Measurements from ENCODE around the gene NOX3.

NOX3 gene

DNA sequence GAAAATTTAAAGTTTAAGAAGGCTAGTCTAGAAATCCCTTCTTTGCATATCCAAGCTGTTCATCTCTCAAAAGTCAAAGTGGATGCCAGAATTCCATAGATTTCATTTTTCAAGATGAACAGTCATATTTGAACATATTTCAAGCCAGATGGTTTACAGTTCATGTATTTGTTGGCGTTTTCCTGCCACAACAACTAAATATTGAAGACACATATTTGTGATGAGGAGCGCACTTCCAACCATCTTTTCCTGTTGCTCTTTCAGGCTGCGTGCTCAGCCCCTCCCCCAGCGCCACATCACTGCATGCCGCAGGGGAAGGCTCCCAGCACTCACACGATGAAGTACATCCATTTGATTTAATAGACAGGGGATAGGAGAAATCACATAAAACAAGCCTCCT is 5.9 kb upstream of the NOX3 start:
- no peak for ATAC-seq

GRCh38 chr6:155454471-155454870 is 1.2 kb downstream of the NOX3 start:
- TF ChIP-seq ZNF8 (CRISPR knock-in tag; IDR thresholded peaks at IDR 0.05): no peak
- no peak for TF ChIP-seq PPARA (CRISPR knock-in tag; IDR thresholded peaks at IDR 0.05; ENCODE audit: borderline replicate concordance)
- no peak for TF ChIP-seq TOX (CRISPR knock-in tag; IDR thresholded peaks at IDR 0.05; ENCODE audit: borderline replicate concordance)
- TF ChIP-seq GLIS3 (CRISPR knock-in tag; IDR thresholded peaks at IDR 0.05): no peak
- no peak for TF ChIP-seq ESRRG (CRISPR knock-in tag; IDR thresholded peaks at IDR 0.05)
- no peak for TF ChIP-seq ZNF565 (CRISPR knock-in tag; conservative IDR thresholded peaks at IDR 0.05; ENCODE audit: low read depth)
- TF ChIP-seq, protein P1, sequence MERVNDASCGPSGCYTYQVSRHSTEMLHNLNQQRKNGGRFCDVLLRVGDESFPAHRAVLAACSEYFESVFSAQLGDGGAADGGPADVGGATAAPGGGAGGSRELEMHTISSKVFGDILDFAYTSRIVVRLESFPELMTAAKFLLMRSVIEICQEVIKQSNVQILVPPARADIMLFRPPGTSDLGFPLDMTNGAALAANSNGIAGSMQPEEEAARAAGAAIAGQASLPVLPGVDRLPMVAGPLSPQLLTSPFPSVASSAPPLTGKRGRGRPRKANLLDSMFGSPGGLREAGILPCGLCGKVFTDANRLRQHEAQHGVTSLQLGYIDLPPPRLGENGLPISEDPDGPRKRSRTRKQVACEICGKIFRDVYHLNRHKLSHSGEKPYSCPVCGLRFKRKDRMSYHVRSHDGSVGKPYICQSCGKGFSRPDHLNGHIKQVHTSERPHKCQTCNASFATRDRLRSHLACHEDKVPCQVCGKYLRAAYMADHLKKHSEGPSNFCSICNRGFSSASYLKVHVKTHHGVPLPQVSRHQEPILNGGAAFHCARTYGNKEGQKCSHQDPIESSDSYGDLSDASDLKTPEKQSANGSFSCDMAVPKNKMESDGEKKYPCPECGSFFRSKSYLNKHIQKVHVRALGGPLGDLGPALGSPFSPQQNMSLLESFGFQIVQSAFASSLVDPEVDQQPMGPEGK (CRISPR knock-in tag; IDR thresholded peaks at IDR 0.05; ENCODE audit: borderline replicate concordance): no peak
- no peak for TF ChIP-seq ZFP30 (CRISPR knock-in tag; IDR thresholded peaks at IDR 0.05)
- TF ChIP-seq, protein P2, sequence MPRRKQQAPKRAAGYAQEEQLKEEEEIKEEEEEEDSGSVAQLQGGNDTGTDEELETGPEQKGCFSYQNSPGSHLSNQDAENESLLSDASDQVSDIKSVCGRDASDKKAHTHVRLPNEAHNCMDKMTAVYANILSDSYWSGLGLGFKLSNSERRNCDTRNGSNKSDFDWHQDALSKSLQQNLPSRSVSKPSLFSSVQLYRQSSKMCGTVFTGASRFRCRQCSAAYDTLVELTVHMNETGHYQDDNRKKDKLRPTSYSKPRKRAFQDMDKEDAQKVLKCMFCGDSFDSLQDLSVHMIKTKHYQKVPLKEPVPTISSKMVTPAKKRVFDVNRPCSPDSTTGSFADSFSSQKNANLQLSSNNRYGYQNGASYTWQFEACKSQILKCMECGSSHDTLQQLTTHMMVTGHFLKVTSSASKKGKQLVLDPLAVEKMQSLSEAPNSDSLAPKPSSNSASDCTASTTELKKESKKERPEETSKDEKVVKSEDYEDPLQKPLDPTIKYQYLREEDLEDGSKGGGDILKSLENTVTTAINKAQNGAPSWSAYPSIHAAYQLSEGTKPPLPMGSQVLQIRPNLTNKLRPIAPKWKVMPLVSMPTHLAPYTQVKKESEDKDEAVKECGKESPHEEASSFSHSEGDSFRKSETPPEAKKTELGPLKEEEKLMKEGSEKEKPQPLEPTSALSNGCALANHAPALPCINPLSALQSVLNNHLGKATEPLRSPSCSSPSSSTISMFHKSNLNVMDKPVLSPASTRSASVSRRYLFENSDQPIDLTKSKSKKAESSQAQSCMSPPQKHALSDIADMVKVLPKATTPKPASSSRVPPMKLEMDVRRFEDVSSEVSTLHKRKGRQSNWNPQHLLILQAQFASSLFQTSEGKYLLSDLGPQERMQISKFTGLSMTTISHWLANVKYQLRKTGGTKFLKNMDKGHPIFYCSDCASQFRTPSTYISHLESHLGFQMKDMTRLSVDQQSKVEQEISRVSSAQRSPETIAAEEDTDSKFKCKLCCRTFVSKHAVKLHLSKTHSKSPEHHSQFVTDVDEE (CRISPR knock-in tag; IDR thresholded peaks at IDR 0.05): no peak
- ATAC-seq: no peak

More for the DNA sequence above, 5.9 kb upstream of the NOX3 start:
- TF ChIP-seq ESRRG (CRISPR knock-in tag; IDR thresholded peaks at IDR 0.05) (no peak), ISL1 (CRISPR knock-in tag; IDR thresholded peaks at IDR 0.05) (no peak), TCF4 (CRISPR knock-in tag; IDR thresholded peaks at IDR 0.05; ENCODE audit: borderline replicate concordance) (no peak), ZNF70 (CRISPR knock-in tag; IDR thresholded peaks at IDR 0.05) (no peak), ZFP3 (CRISPR knock-in tag; IDR thresholded peaks at IDR 0.05) (no peak), ZFP30 (CRISPR knock-in tag; IDR thresholded peaks at IDR 0.05) (no peak), BACH2 (CRISPR knock-in tag; IDR thresholded peaks at IDR 0.05; ENCODE audit: borderline replicate concordance) (no peak), ZNF8 (CRISPR knock-in tag; IDR thresholded peaks at IDR 0.05) (no peak), OSR1 (CRISPR knock-in tag; IDR thresholded peaks at IDR 0.05) (no peak), ZC3H10 (CRISPR knock-in tag; IDR thresholded peaks at IDR 0.05) (no peak), TOX (CRISPR knock-in tag; IDR thresholded peaks at IDR 0.05; ENCODE audit: borderline replicate concordance) (no peak), GLIS3 (CRISPR knock-in tag; IDR thresholded peaks at IDR 0.05) (no peak), SNAI2 (CRISPR knock-in tag; IDR thresholded peaks at IDR 0.05) (no peak)

- TF ChIP-seq ZC3H10 (CRISPR knock-in tag; IDR thresholded peaks at IDR 0.05) (no peak), OSR1 (CRISPR knock-in tag; IDR thresholded peaks at IDR 0.05) (no peak), TCF4 (CRISPR knock-in tag; IDR thresholded peaks at IDR 0.05; ENCODE audit: borderline replicate concordance) (no peak), RARB (CRISPR knock-in tag; IDR thresholded peaks at IDR 0.05) (no peak), ESRRG (CRISPR knock-in tag; IDR thresholded peaks at IDR 0.05) (no peak)
- TF ChIP-seq, protein P3, sequence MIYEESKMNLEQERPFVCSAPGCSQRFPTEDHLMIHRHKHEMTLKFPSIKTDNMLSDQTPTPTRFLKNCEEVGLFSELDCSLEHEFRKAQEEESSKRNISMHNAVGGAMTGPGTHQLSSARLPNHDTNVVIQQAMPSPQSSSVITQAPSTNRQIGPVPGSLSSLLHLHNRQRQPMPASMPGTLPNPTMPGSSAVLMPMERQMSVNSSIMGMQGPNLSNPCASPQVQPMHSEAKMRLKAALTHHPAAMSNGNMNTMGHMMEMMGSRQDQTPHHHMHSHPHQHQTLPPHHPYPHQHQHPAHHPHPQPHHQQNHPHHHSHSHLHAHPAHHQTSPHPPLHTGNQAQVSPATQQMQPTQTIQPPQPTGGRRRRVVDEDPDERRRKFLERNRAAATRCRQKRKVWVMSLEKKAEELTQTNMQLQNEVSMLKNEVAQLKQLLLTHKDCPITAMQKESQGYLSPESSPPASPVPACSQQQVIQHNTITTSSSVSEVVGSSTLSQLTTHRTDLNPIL (CRISPR knock-in tag; IDR thresholded peaks at IDR 0.05; ENCODE audit: low read depth): no peak
- ATAC-seq: no peak
These were observed 1.6 kb downstream of the NOX3 start for GRCh38 chr6:155454008-155454407.

DNA sequence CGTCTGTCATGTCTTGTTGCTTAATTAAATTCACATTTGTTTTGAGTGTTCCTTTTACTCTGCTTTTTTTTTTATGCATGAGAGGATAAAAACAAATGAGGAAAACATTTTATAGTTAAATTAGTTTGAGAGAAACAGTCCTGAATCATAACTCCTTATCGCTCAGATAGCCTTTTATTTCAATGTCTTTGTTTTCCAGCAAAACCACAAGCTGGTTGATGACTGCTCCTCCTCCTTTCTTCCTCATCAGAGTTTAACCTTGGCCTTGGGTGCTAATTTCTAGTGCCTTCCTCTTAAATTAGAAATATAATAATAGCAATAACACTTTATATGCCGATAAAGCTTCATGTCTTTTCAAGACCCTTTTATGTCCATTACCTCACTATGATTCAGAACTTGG is 3.1 kb downstream of the NOX3 start:
- no peak for ATAC-seq
- TF ChIP-seq ARNTL (CRISPR knock-in tag; IDR thresholded peaks at IDR 0.05; ENCODE audit: borderline replicate concordance, low read depth) (no peak), OSR1 (CRISPR knock-in tag; IDR thresholded peaks at IDR 0.05) (no peak), ISL1 (CRISPR knock-in tag; IDR thresholded peaks at IDR 0.05) (no peak), ESRRG (CRISPR knock-in tag; IDR thresholded peaks at IDR 0.05) (no peak), BACH2 (CRISPR knock-in tag; IDR thresholded peaks at IDR 0.05; ENCODE audit: borderline replicate concordance) (no peak), ZNF8 (CRISPR knock-in tag; IDR thresholded peaks at IDR 0.05) (no peak), ZFP3 (CRISPR knock-in tag; IDR thresholded peaks at IDR 0.05) (no peak), PPARA (CRISPR knock-in tag; IDR thresholded peaks at IDR 0.05; ENCODE audit: borderline replicate concordance) (no peak)
- TF ChIP-seq, protein P3 (CRISPR knock-in tag; IDR thresholded peaks at IDR 0.05; ENCODE audit: low read depth): no peak
- TF ChIP-seq, protein P4, sequence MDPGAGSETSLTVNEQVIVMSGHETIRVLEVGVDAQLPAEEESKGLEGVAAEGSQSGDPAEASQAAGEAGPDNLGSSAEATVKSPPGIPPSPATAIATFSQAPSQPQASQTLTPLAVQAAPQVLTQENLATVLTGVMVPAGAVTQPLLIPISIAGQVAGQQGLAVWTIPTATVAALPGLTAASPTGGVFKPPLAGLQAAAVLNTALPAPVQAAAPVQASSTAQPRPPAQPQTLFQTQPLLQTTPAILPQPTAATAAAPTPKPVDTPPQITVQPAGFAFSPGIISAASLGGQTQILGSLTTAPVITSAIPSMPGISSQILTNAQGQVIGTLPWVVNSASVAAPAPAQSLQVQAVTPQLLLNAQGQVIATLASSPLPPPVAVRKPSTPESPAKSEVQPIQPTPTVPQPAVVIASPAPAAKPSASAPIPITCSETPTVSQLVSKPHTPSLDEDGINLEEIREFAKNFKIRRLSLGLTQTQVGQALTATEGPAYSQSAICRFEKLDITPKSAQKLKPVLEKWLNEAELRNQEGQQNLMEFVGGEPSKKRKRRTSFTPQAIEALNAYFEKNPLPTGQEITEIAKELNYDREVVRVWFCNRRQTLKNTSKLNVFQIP (CRISPR knock-in tag; IDR thresholded peaks at IDR 0.05; ENCODE audit: borderline replicate concordance, low read depth): no peak
- TF ChIP-seq, protein P1 (CRISPR knock-in tag; IDR thresholded peaks at IDR 0.05; ENCODE audit: borderline replicate concordance): no peak
- TF ChIP-seq, protein P2 (CRISPR knock-in tag; IDR thresholded peaks at IDR 0.05): no peak

All from SK-N-SH treated with all-trans-retinoic acid at 6 μM for 48 hours (cell line).